GM19468 (cell line): ENCODE measurements around the gene IFNLR1.

ENCODE experiments used
- ATAC-seq: cut with Tn5 transposase; IDR thresholded peaks from one replicate; pipeline ENCODE4 v1.9.1; 2021; ENCODE audit warnings: mild to moderate bottlenecking, moderate library complexity, moderate number of reproducible peaks; ENCODE audit not compliant: unreplicated experiment; ENCODE audit errors: extremely low read depth

The IFNLR1 gene

GRCh38 chr1:24181619-24182018 is 5.5 kb downstream of the IFNLR1 start:
- no peak for ATAC-seq

GRCh38 chr1:24180676-24181075 is 6.4 kb downstream of the IFNLR1 start:
- ATAC-seq = no peak

- ATAC-seq = no peak
Measured at GRCh38 chr1:24179251-24179840, 7.7 kb downstream of the IFNLR1 start.

GRCh38 chr1:24178407-24178806 is 8.7 kb downstream of the IFNLR1 start:
- no peak for ATAC-seq

- ATAC-seq = no peak
Measured at GRCh38 chr1:24177161-24177560, 9.9 kb downstream of the IFNLR1 start.

GRCh38 chr1:24175033-24175755 is 11.9 kb downstream of the IFNLR1 start:
- ATAC-seq = no peak

GRCh38 chr1:24173638-24174575 is 13.2 kb downstream of the IFNLR1 start:
- ATAC-seq = no peak

GRCh38 chr1:24172598-24172997 is 14.5 kb downstream of the IFNLR1 start:
- ATAC-seq = no peak

GRCh38 chr1:24169286-24169685 is 17.8 kb downstream of the IFNLR1 start:
- no peak for ATAC-seq

GRCh38 chr1:24168245-24168644 is 18.8 kb downstream of the IFNLR1 start:
- ATAC-seq = no peak

- no peak for ATAC-seq
Measured at GRCh38 chr1:24167008-24167407, 20.1 kb downstream of the IFNLR1 start.

- no peak for ATAC-seq
Measured at GRCh38 chr1:24165500-24165899, 21.6 kb downstream of the IFNLR1 start.

- no peak for ATAC-seq
Measured at GRCh38 chr1:24164004-24164403, 23.1 kb downstream of the IFNLR1 start.

GRCh38 chr1:24162201-24162600 is 24.9 kb downstream of the IFNLR1 start:
- no peak for ATAC-seq

GRCh38 chr1:24161270-24161669 is 25.8 kb downstream of the IFNLR1 start:
- ATAC-seq = no peak

- ATAC-seq = no peak
Measured at GRCh38 chr1:24159366-24159765, 27.7 kb downstream of the IFNLR1 start.

- no peak for ATAC-seq
Measured at GRCh38 chr1:24157918-24158481, 29.1 kb downstream of the IFNLR1 start.

- no peak for ATAC-seq
Measured at GRCh38 chr1:24156542-24157260, 30.4 kb downstream of the IFNLR1 start.

- no peak for ATAC-seq
Measured at GRCh38 chr1:24155011-24155782, 31.9 kb downstream of the IFNLR1 start.
